Loucy (cell line): ENCODE results near the gene KCND2.

Experiments
- EZH2phosphoT487 ChIP-seq: fragments of 200-600 bp; IDR thresholded peaks from 2 replicates; pipeline ENCODE4 v1.6.1; 2018; ENCODE audit warnings: antibody characterized with exemption, mild to moderate bottlenecking, moderate library complexity, borderline replicate concordance
- TF ChIP-seq, protein P1 (sequence below): fragments of 200-600 bp; sonication (generic); conservative IDR thresholded peaks from 2 replicates; pipeline ENCODE4 v1.5.1; 2014; ENCODE audit warnings: mild to moderate bottlenecking, antibody characterized with exemption, low read length

DNA sequence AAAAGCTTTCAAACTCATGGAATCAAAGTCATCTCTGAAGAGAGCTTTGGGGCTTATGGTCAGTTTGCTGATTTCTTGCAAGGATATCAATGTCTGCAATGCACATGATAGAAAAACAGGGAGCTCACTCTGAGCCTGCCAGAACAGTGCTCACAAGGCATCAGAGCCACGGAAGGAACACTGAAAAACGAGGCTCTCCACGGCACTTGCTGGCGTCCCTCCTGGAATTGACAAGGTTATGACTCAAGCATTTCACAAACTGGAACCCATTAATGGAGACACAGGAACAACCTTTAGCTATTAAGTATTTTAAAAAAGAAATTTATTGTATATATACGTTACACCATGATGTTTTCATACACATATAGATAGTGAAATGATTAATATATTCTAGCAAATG lies 266.3 kb downstream of the KCND2 start:
- TF ChIP-seq, protein P1, sequence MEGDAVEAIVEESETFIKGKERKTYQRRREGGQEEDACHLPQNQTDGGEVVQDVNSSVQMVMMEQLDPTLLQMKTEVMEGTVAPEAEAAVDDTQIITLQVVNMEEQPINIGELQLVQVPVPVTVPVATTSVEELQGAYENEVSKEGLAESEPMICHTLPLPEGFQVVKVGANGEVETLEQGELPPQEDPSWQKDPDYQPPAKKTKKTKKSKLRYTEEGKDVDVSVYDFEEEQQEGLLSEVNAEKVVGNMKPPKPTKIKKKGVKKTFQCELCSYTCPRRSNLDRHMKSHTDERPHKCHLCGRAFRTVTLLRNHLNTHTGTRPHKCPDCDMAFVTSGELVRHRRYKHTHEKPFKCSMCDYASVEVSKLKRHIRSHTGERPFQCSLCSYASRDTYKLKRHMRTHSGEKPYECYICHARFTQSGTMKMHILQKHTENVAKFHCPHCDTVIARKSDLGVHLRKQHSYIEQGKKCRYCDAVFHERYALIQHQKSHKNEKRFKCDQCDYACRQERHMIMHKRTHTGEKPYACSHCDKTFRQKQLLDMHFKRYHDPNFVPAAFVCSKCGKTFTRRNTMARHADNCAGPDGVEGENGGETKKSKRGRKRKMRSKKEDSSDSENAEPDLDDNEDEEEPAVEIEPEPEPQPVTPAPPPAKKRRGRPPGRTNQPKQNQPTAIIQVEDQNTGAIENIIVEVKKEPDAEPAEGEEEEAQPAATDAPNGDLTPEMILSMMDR = no peak
- TF ChIP-seq EZH2phosphoT487 = no peak
